PC-9 (cell line): ENCODE measurements around the gene SASH3. TPM values are rescaled to one million over a fixed set of nuclear protein-coding genes. Genes with fewer than 3 reads are reported as not detected.

Experiments used
- BruUV-seq: library from RNA; stranded (reverse); fragments of 400-500 nt; replicated peaks from 2 replicates; lab custom pipeline; 2021; lab: Mats Ljungman, UMichigan
- CTCF ChIA-PET: fragments of 300-600 bp; sonication (Branson Sonifier 250); formaldehyde crosslinking; loops from one replicate; lab custom pipeline; 2022; ENCODE audit warnings: antibody characterized with exemption; lab: Charles Lee
- POLR2A ChIA-PET: fragments of 300-600 bp; sonication (Branson Sonifier 250); formaldehyde crosslinking; loops from one replicate; lab custom pipeline; 2022; ENCODE audit warnings: antibody characterized with exemption; ENCODE audit not compliant: unreplicated experiment; lab: Charles Lee
- DNase-seq, 2 experiments: peaks; one replicate each; pipeline versions ENCODE4 v3.0.0 to v3.0.0-alpha.2; 2015 to 2022; ENCODE audit warnings: mixed read lengths in 1 of 2
- H2AFZ ChIP-seq: fragments of 200-600 bp; sonication (generic); 2 replicates; pipeline ENCODE4 v1.8.1; 2017; ENCODE audit warnings: antibody characterized with exemption
- H3F3A ChIP-seq: fragments of 200-600 bp; sonication (generic); 2 replicates; pipeline ENCODE4 v1.8.1; 2017; ENCODE audit warnings: antibody characterized with exemption, mild to moderate bottlenecking, low read depth; ENCODE audit not compliant: insufficient read depth
- H3K27ac ChIP-seq: fragments of 200-600 bp; sonication (generic); 2 replicates; pipeline ENCODE4 v1.6.1; 2016; ENCODE audit warnings: mixed run types
- H3K27me3 ChIP-seq: fragments of 200-600 bp; sonication (generic); 2 replicates; pipeline ENCODE4 v1.6.1; 2016; ENCODE audit warnings: low read depth, mixed run types; ENCODE audit not compliant: insufficient read depth
- H3K36me3 ChIP-seq: fragments of 200-600 bp; sonication (generic); 2 replicates; pipeline ENCODE4 v1.6.1; 2016; ENCODE audit warnings: low read depth, mixed run types
- H3K4me1 ChIP-seq: fragments of 200-600 bp; sonication (generic); replicated peaks from 2 replicates; pipeline ENCODE4 v1.6.1; 2016; ENCODE audit warnings: mixed run types; ENCODE audit not compliant: insufficient read depth
- H3K4me2 ChIP-seq: fragments of 200-600 bp; sonication (generic); 2 replicates; pipeline ENCODE4 v1.6.1; 2017; ENCODE audit warnings: mixed run types
- H3K4me3 ChIP-seq: fragments of 200-600 bp; sonication (generic); 2 replicates; pipeline ENCODE4 v1.6.1; 2016; ENCODE audit warnings: mixed run types
- H3K79me2 ChIP-seq: fragments of 200-600 bp; sonication (generic); 2 replicates; pipeline ENCODE4 v1.6.1; 2017; ENCODE audit warnings: low read depth, mixed run types
- H3K9me2 ChIP-seq: fragments of 200-600 bp; sonication (generic); 2 replicates; pipeline ENCODE4 v1.8.1; 2017; ENCODE audit warnings: mild to moderate bottlenecking; ENCODE audit not compliant: insufficient read depth
- H3K9me3 ChIP-seq: fragments of 200-600 bp; sonication (generic); 2 replicates; pipeline ENCODE4 v1.8.1; 2016; ENCODE audit warnings: low read depth; ENCODE audit not compliant: insufficient read depth
- H4K20me1 ChIP-seq: fragments of 200-600 bp; sonication (generic); 2 replicates; pipeline ENCODE4 v1.8.1; 2017; ENCODE audit not compliant: insufficient read depth
- CTCF ChIP-seq: fragments of 200-600 bp; sonication (generic); conservative IDR thresholded peaks from 2 replicates; pipeline ENCODE4 v1.6.1; 2017; ENCODE audit warnings: mixed run types, antibody characterized with exemption, mild to moderate bottlenecking, moderate library complexity
- EZH2 ChIP-seq: fragments of 200-600 bp; sonication (generic); IDR thresholded peaks from 2 replicates; pipeline ENCODE4 v1.8.0; 2017; ENCODE audit warnings: antibody characterized with exemption, low read depth
- intact Hi-C: fragments of 100-400 bp; cut with micrococcal nuclease; formaldehyde crosslinking; loops from one replicate; pipeline ENCODE4 v1.10.0; 2022; ENCODE audit not compliant: unreplicated experiment
- total RNA-seq: library from RNA; stranded (reverse); gene quantifications from 2 replicates; pipeline ENCODE4 v1.2.3, GENCODE V29; 2021

Gene SASH3
- total RNA-seq, 1 experiment from 2014 or later = not detected

- H3K27me3 ChIP-seq = no peaks in the 10 kb centered on the region
- POLR2A ChIA-PET = no interaction called here
- no peak overlapping the region for H2AFZ ChIP-seq
- no peak overlapping the region for H3K4me3 ChIP-seq
- H3K36me3 ChIP-seq = no peaks in the 10 kb centered on the region
- H3F3A ChIP-seq = 0 out of 2 replicates have a peak, but pooled peaks cover 8% of the 10 kb centered on the region
- H3K4me2 ChIP-seq = no peak overlapping the region
- no TSS peak for BruUV-seq
- intact Hi-C loops = no loop called here
- no peaks in the 10 kb centered on the region for H3K9me2 ChIP-seq
- CTCF ChIA-PET = no interaction called here
- no peak for DNase-seq
- no peaks in the 10 kb centered on the region for H4K20me1 ChIP-seq
- H3K9me3 ChIP-seq = no peaks in the 10 kb centered on the region
- no peaks in the 10 kb centered on the region for H3K79me2 ChIP-seq
- no peaks in the 10 kb centered on the region for H3K4me1 ChIP-seq
- no peak for TF ChIP-seq CTCF
- no peak for TF ChIP-seq EZH2
- no peak overlapping the region for H3K27ac ChIP-seq
Observed at GRCh38 chrX:129791961-129792570, 12.3 kb downstream of the SASH3 start.

- POLR2A ChIA-PET = no interaction called here
- BruUV-seq = no TSS peak
Observed at GRCh38 chrX:129792586-129793291, 13.0 kb downstream of the SASH3 start.

GRCh38 chrX:129793604-129794191 is 13.9 kb downstream of the SASH3 start:
- Histone ChIP-seq H3K36me3 (no peaks in the 10 kb centered on the region), H2AFZ (no peak overlapping the region), H3K4me2 (no peak overlapping the region), H3K79me2 (no peaks in the 10 kb centered on the region), H3K4me3 (no peak overlapping the region), H3F3A (0 out of 2 replicates have a peak, but pooled peaks cover 8% of the 10 kb centered on the region), H3K27ac (no peak overlapping the region), H4K20me1 (no peaks in the 10 kb centered on the region), H3K27me3 (no peaks in the 10 kb centered on the region), H3K9me2 (no peaks in the 10 kb centered on the region), H3K4me1 (no peaks in the 10 kb centered on the region), H3K9me3 (no peaks in the 10 kb centered on the region)
- TF ChIP-seq EZH2 (no peak), CTCF (no peak)
- CTCF ChIA-PET = no interaction called here
- intact Hi-C loops = no loop called here
- no TSS peak for BruUV-seq
- POLR2A ChIA-PET = no interaction called here
- no peak for DNase-seq

More at GRCh38 chrX:129792586-129793291, 13.0 kb downstream of the SASH3 start:
- no peak for DNase-seq
- Histone ChIP-seq H3K27ac (no peak overlapping the region), H3F3A (0 out of 2 replicates have a peak, but pooled peaks cover 8% of the 10 kb centered on the region), H3K4me3 (no peak overlapping the region), H3K27me3 (no peaks in the 10 kb centered on the region), H3K4me1 (no peaks in the 10 kb centered on the region), H3K79me2 (no peaks in the 10 kb centered on the region), H3K36me3 (no peaks in the 10 kb centered on the region), H3K9me3 (no peaks in the 10 kb centered on the region), H3K9me2 (no peaks in the 10 kb centered on the region), H3K4me2 (no peak overlapping the region), H4K20me1 (no peaks in the 10 kb centered on the region), H2AFZ (no peak overlapping the region)
- CTCF ChIA-PET = no interaction called here
- intact Hi-C loops = no loop called here
- TF ChIP-seq EZH2 (no peak), CTCF (no peak)
